NOMO-1 treated with DMSO at 0.1 percent for 48 hours (cell line): Measurements from ENCODE around the gene ATAD3A.

Experiments used
- DNase-seq: peaks from one replicate; lab custom pipeline; 2025; ENCODE audit not compliant: unreplicated experiment; lab: John Stamatoyannopoulos, UW

ATAD3A gene

GRCh38 chr1:1577367-1578011 lies 65.5 kb downstream of the ATAD3A start:
- DNase-seq = no peak

GRCh38 chr1:1578371-1578940 lies 66.5 kb downstream of the ATAD3A start:
- DNase-seq = no peak

- DNase-seq = no peak
Observed at GRCh38 chr1:1582585-1583346, 70.8 kb downstream of the ATAD3A start.

- DNase-seq = no peak
Observed at GRCh38 chr1:1583347-1584010, 71.5 kb downstream of the ATAD3A start.
